ENCODE results near the gene RARS1.

DNA sequence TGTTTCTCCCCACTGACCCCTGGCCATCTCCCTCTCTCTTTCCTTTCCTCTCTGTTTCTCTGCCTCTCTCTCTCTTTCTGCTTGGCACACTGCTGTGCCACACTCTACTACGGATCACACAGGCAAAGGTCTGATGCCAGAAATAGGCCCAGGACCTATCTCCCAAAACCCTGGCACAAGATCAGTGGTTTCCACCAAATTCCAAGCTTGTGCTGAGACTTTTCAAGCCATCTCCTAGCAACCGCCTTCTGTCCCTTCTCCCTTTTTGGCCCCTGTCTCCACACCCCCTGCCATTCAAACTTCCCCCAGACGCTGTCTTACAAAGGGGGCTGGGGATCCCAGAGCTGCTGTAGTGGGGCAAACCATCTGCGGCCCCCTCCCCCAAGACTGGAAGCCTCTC, 38.5 kb upstream of the RARS1 start:
- TF ChIP-seq EP300 (IDR thresholded peaks at IDR 0.05; ENCODE audit: borderline replicate concordance in 1 of 2, low read depth in 2 of 2, low read length in 2 of 2) (no peak), RNF2 (IDR thresholded peaks at IDR 0.05; ENCODE audit: borderline replicate concordance, low read depth, low read length, missing control alignments, poor library complexity, severe bottlenecking) (no peak), POLR2AphosphoS5 (IDR thresholded peaks at IDR 0.05; ENCODE audit: low read depth, low read length) (no peak), CTCF (IDR thresholded peaks at IDR 0.05; ENCODE audit: control extremely low read depth in 1 of 3, insufficient read depth in 1 of 3, low read depth in 1 of 3, low read length in 3 of 3) (no peak), YY1 (IDR thresholded peaks at IDR 0.05; ENCODE audit: low read depth, low read length) (no peak), SRF (IDR thresholded peaks at IDR 0.05; ENCODE audit: low read depth, low read length) (no peak), TCF12 (IDR thresholded peaks at IDR 0.05; ENCODE audit: low read depth, low read length) (no peak)
